Progenitor cell of endocrine pancreas (in vitro differentiated cells): ENCODE data around the gene CLEC4G. TPM values are rescaled to one million over a fixed set of nuclear protein-coding genes. Genes with fewer than 3 reads are reported as not detected.

Experiments
- DNase-seq: peaks from one replicate; pipeline ENCODE4 v3.0.0; 2021; ENCODE audit warnings: low spot score; ENCODE audit not compliant: unreplicated experiment
- H3K27ac Mint-ChIP-seq: 2 replicates; pipeline ENCODE4 v1.8.0; 2021; ENCODE audit warnings: mild to moderate bottlenecking, moderate library complexity, mixed read lengths
- H3K27me3 Mint-ChIP-seq: 2 replicates; pipeline ENCODE4 v1.8.0; 2021; ENCODE audit warnings: mixed read lengths
- H3K36me3 Mint-ChIP-seq: 2 replicates; pipeline ENCODE4 v1.8.0; 2022; ENCODE audit warnings: mixed read lengths; ENCODE audit not compliant: insufficient read depth
- H3K4me1 Mint-ChIP-seq: 2 replicates; pipeline ENCODE4 v1.8.0; 2021; ENCODE audit warnings: low read depth, mixed read lengths
- H3K4me3 Mint-ChIP-seq: 2 replicates; pipeline ENCODE4 v1.8.0; 2021; ENCODE audit warnings: low read depth, mild to moderate bottlenecking, moderate library complexity, mixed read lengths
- H3K9me3 Mint-ChIP-seq: 2 replicates; pipeline ENCODE4 v1.8.0; 2021; ENCODE audit warnings: low read depth, mixed read lengths
- total RNA-seq: library from RNA; stranded (reverse); gene quantifications from 2 replicates; pipeline ENCODE4 v1.2.1, GENCODE V29; 2021
- TF ChIP-seq, protein P1 (sequence below): fragments of 200-600 bp; sonication (generic); IDR thresholded peaks from one replicate; pipeline ENCODE4 v1.5.0; 2021; ENCODE audit warnings: antibody characterized with exemption, mild to moderate bottlenecking; ENCODE audit not compliant: unreplicated experiment

Gene CLEC4G
- total RNA-seq, 1 donor from 2014 or later, result not detected

DNA sequence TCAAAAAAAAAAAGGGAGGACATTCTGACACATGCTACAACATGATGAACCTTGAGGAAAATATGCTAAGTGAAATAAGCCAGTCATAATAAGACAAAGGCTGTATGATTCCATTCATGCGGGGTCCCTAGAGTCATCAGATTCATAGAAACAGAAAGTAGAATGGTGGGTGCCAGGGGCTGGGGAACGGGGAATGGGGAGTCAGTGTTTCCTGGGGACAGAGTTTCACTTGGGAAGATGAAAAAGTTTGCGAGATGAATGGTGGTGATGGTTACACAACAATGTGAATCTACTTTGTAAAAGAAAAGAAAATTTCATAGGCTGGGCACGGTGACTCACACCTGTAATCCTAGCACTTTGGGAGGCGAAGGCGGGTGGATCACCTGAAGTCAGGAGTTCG lies 6.1 kb upstream of the CLEC4G start:
- Mint-ChIP-seq H3K4me3 (no peak overlapping the region), H3K27me3 (peaks cover 83% of the 10 kb centered on the region), H3K27ac (no peak overlapping the region), H3K4me1 (no peaks in the 10 kb centered on the region), H3K36me3 (no peaks in the 10 kb centered on the region), H3K9me3 (no peaks in the 10 kb centered on the region)
- TF ChIP-seq, protein P1, sequence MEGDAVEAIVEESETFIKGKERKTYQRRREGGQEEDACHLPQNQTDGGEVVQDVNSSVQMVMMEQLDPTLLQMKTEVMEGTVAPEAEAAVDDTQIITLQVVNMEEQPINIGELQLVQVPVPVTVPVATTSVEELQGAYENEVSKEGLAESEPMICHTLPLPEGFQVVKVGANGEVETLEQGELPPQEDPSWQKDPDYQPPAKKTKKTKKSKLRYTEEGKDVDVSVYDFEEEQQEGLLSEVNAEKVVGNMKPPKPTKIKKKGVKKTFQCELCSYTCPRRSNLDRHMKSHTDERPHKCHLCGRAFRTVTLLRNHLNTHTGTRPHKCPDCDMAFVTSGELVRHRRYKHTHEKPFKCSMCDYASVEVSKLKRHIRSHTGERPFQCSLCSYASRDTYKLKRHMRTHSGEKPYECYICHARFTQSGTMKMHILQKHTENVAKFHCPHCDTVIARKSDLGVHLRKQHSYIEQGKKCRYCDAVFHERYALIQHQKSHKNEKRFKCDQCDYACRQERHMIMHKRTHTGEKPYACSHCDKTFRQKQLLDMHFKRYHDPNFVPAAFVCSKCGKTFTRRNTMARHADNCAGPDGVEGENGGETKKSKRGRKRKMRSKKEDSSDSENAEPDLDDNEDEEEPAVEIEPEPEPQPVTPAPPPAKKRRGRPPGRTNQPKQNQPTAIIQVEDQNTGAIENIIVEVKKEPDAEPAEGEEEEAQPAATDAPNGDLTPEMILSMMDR, result no peak
- no peak for DNase-seq

DNA sequence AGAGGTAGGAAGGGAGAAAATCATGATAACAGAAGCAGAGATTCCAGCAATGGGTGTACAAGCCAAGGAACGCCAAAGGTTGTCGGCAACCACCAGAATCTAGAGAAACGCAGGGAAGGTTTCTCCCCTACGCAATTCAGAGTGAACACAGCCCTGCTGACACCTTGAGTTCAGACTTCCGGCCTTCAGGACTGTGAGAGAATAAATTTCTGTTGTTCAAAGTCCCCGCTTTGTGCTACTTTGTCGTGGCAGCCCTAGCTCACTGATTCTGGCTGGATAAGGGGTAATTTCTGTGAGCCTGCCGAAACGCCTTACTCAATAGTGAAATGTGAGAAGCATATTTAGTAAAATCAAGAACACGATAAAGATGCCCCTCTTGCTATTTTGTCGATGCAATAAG lies 5.3 kb upstream of the CLEC4G start:
- Mint-ChIP-seq H3K36me3 (no peaks in the 10 kb centered on the region), H3K27me3 (peaks cover 85% of the 10 kb centered on the region), H3K4me1 (no peaks in the 10 kb centered on the region), H3K27ac (no peak overlapping the region), H3K4me3 (no peak overlapping the region), H3K9me3 (no peaks in the 10 kb centered on the region)
- no peak for DNase-seq
- TF ChIP-seq, protein P1, result no peak

DNA sequence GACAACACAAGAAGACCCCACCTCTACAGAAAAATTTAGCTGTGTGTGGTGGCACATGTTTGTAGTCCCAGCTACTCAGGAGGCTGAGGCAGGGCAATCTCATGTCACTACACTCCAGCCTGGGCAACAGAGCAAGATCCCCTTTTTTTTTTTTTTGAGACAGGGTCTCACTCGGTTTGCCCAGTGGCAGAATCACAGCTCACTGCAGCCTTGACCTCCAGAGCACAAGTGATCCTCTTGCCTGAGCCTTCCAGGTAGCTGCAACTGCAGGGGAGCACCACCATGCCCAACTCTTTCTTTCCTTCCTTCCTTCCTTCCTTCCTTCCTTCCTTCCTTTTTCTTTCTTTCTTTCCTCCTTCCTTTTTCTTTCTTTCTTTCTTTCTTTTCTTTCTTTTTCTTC lies 4.2 kb upstream of the CLEC4G start:
- no peaks in the 10 kb centered on the region for H3K36me3 Mint-ChIP-seq
- H3K4me1 Mint-ChIP-seq, result no peaks in the 10 kb centered on the region
- DNase-seq, result no peak
- H3K27ac Mint-ChIP-seq, result no peak overlapping the region
- H3K4me3 Mint-ChIP-seq, result no peak overlapping the region
- no peaks in the 10 kb centered on the region for H3K9me3 Mint-ChIP-seq
- TF ChIP-seq, protein P1, result no peak
- H3K27me3 Mint-ChIP-seq, result peaks cover 88% of the 10 kb centered on the region

DNA sequence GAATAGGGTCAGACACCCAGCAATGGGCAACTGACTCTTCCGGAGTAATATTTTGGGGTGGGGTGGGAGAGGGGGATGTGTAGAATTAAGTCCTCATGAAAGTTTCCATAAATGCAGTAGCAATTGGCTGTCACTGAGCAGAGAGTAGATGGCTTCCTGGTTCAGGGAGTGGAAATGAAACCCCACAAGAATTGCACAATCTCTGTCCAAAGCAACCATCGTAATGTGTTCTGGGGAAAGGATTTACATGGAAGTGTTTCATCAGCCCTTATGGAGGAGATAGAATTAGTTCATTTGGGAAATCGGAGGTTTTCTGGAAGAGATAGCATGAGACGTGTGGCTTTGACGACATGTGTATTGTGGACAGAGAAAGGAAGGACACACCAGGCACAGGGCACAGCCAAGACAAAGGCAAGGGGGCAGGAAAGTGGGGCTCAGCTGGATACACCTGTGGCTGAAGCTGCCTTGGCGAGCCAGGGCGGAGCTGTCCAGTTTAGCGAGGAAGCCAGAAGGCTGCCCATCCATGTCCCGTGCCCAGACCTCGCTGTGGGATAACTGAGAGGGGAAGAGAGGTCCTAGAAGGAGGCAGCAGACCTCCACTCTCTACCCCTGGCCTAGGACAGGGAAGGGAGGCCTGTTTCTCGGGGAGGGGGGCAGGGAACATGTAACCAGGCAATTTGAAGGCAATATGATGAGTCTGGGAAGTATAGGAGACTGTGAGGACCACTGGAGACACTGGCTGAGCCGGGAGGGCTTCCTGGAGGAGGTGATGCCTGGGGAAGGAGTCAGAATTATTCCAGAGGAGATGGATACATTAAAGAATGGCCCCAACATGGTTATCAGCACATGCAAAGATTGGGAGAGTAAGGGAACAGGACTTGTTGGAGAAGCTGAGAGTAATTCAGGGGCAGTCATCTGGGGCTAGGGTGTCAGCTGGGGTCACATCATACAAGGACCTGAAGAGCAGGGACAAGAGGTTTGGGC lies 2.6 kb upstream of the CLEC4G start:
- Mint-ChIP-seq H3K9me3 (no peaks in the 10 kb centered on the region), H3K36me3 (no peaks in the 10 kb centered on the region), H3K27ac (peak overlapping the region; percentile 0), H3K27me3 (peaks cover 83% of the 10 kb centered on the region), H3K4me3 (no peak overlapping the region), H3K4me1 (no peaks in the 10 kb centered on the region)
- DNase-seq, result no peak
- TF ChIP-seq, protein P1, result no peak

DNA sequence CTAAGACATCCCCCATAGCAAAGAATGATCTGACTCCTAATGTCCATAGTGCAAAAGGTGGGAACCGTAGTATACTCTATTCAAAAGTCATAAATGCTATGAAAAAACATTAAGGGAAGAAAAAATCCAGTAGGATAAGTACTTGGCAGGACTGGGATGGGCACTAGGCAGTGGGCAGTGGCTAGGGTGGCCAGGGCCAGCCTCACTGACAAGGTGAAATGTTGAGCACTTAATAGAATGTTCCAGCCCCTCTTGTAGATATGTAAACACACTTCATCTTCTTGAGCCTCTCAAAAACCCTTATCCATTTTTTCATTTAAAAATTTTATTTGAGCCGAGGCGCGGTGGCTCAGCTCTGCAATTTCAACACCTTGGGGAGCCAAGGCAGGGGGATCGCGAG lies 1.5 kb upstream of the CLEC4G start:
- no peaks in the 10 kb centered on the region for H3K36me3 Mint-ChIP-seq
- TF ChIP-seq, protein P1, result no peak
- H3K4me1 Mint-ChIP-seq, result no peaks in the 10 kb centered on the region
- no peaks in the 10 kb centered on the region for H3K9me3 Mint-ChIP-seq
- H3K27ac Mint-ChIP-seq, result no peak overlapping the region
- DNase-seq, result no peak
- H3K4me3 Mint-ChIP-seq, result no peak overlapping the region
- H3K27me3 Mint-ChIP-seq, result peaks cover 85% of the 10 kb centered on the region
